Caco-2 (cell line): Measurements from ENCODE around the gene GDI1. TPM values are rescaled to one million over a fixed set of nuclear protein-coding genes. Genes with fewer than 3 reads are reported as not detected.

ENCODE experiments used
- BruUV-seq: library from RNA; stranded (reverse); fragments of 400-500 nt; replicated peaks from 2 replicates; lab custom pipeline; 2021; lab: Mats Ljungman, UMichigan
- CTCF ChIA-PET: fragments of 300-600 bp; sonication (Branson Sonifier 250); formaldehyde crosslinking; loops from one replicate; lab custom pipeline; 2022; ENCODE audit warnings: antibody characterized with exemption; lab: Charles Lee
- POLR2A ChIA-PET: fragments of 300-600 bp; sonication (Branson Sonifier 250); formaldehyde crosslinking; loops from one replicate; lab custom pipeline; 2022; ENCODE audit warnings: antibody characterized with exemption; lab: Charles Lee
- DNase-seq, 2 experiments: peaks; one replicate each; pipeline versions ENCODE4 v3.0.0 to v3.0.0-alpha.2; 2020 to 2022
- H3K27me3 ChIP-seq: replicated peaks from 2 replicates; pipeline ENCODE4 v1.6.0; 2011; ENCODE audit warnings: low read length; ENCODE audit not compliant: control insufficient read depth, insufficient read depth
- H3K36me3 ChIP-seq: 2 replicates; pipeline ENCODE4 v1.5.1; 2011; ENCODE audit warnings: low read length; ENCODE audit not compliant: control insufficient read depth, insufficient read depth
- H3K4me1 ChIP-seq: fragments of 250-450 bp; sonication (Bioruptor Pico); 2 replicates; pipeline ENCODE4 v1.5.1; 2020; ENCODE audit warnings: mild to moderate bottlenecking
- H3K4me3 ChIP-seq: 2 replicates; pipeline ENCODE4 v1.5.1; 2011; ENCODE audit warnings: low read depth, mild to moderate bottlenecking, control low read depth, low read length
- H3K9me3 ChIP-seq: fragments of 250-450 bp; sonication (Bioruptor Pico); 2 replicates; pipeline ENCODE4 v1.5.1; 2020; ENCODE audit warnings: mild to moderate bottlenecking, moderate library complexity
- H3K27ac Mint-ChIP-seq: one replicate; pipeline ENCODE4 v1.8.0; 2022; ENCODE audit warnings: mixed read lengths; ENCODE audit not compliant: unreplicated experiment
- H3K27me3 Mint-ChIP-seq: one replicate; pipeline ENCODE4 v1.8.0; 2022; ENCODE audit warnings: mixed read lengths; ENCODE audit not compliant: insufficient read depth, unreplicated experiment
- H3K36me3 Mint-ChIP-seq: one replicate; pipeline ENCODE4 v1.8.0; 2022; ENCODE audit warnings: mild to moderate bottlenecking, mixed read lengths; ENCODE audit not compliant: insufficient read depth, unreplicated experiment
- H3K4me1 Mint-ChIP-seq: one replicate; pipeline ENCODE4 v1.8.0; 2022; ENCODE audit warnings: low read depth, mixed read lengths; ENCODE audit not compliant: unreplicated experiment
- H3K4me3 Mint-ChIP-seq: one replicate; pipeline ENCODE4 v1.8.0; 2022; ENCODE audit warnings: mild to moderate bottlenecking, moderate library complexity, mixed read lengths; ENCODE audit not compliant: unreplicated experiment
- H3K9me3 Mint-ChIP-seq: one replicate; pipeline ENCODE4 v1.8.0; 2022; ENCODE audit warnings: mixed read lengths; ENCODE audit not compliant: unreplicated experiment
- intact Hi-C: fragments of 100-400 bp; cut with micrococcal nuclease; formaldehyde crosslinking; loops from one replicate; pipeline ENCODE4 v1.10.0; 2022; ENCODE audit not compliant: unreplicated experiment
- total RNA-seq: library from RNA; stranded (reverse); gene quantifications from 2 replicates; pipeline ENCODE4 v1.2.3, GENCODE V29; 2022
- TF ChIP-seq, protein P1 (sequence below), 2 experiments: fragments of 200-600 bp in 1 of 2; IDR thresholded peaks; 1 replicate in 1 of 2; 2 replicates in 1 of 2; pipeline versions ENCODE4 v1.5.1 to v1.8.0; 2011 to 2022; ENCODE audit warnings: antibody characterized with exemption in 1 of 2, control low read depth in 1 of 2, inconsistent platforms in 1 of 2, low read depth in 1 of 2, low read length in 1 of 2, mild to moderate bottlenecking in 1 of 2, moderate library complexity in 1 of 2; ENCODE audit not compliant: insufficient read depth in 1 of 2, severe bottlenecking in 1 of 2, unreplicated experiment in 1 of 2

Gene GDI1
- total RNA-seq, 1 experiment from 2014 or later: 68.7 TPM

DNA sequence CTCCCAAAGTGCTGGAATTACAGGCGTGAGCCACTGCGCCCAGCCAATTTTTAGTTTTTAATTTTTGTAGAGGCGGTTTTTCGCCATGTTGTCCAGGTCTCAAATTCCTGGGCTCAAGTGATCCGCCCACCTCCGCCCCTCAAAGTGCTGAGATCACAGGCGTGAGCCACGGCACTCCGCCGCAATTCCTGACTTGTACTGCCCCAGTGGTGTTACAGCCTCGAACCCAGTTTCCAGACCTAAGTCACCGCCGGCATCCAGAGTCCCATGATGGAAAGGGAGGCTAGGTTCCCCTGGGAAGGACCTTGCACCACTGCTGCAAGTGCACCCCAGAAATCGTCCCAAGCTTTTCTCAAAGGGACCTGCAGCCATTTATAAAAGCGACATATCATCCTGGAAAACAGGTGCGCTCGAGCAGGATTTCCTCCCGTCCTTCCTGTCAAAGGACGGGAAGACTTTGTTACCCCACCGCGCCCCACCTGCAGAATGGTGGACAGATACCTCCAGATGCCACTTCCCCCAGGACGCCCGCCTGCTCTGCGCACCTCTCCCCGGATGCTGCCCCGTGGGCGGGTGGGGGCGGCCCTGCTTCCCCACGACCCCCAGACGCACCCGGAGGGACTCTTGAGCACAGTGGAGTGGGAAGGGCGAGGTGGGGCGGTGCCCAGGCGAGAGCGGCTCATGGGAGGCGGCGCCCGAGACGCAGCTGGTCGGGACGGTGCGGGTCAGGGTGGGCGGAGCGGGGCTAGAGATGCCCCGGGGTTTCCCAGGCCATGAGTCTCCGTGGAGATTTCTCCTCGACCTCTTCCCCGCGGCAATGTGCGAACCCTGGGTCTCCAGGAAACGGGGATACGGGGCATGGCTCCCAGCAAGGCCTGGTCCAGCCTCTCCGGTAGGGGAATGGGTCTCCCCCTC, 39.7 kb upstream of the GDI1 start:
- POLR2A ChIA-PET: interaction anchor here (0.6 to 1.5 kb wide), 9 partner anchors 13 to 128 kb away, joined by 3 to 12 read pairs (median 4); partner anchors contain the start of genes EMD, PLXNA3 and SLC10A3
- H3K4me3 ChIP-seq: peak overlapping the region; percentile 76
- peaks cover 8% of the 10 kb centered on the region for H3K4me1 Mint-ChIP-seq
- H3K27me3 Mint-ChIP-seq: no peaks in the 10 kb centered on the region
- peaks cover 21% of the 10 kb centered on the region for H3K4me1 ChIP-seq
- H3K4me3 Mint-ChIP-seq: peak overlapping the region; percentile 97
- DNase-seq: peak; percentile 75 to 76
- peak overlapping the region; percentile 100 for H3K27ac Mint-ChIP-seq
- CTCF ChIA-PET: interaction anchor here (1.4 kb wide), 1 partner anchor 24 kb away, joined by 6 read pairs; no protein-coding TSS in a partner anchor
- BruUV-seq: TSS peak; percentile 63
- no peaks in the 10 kb centered on the region for H3K9me3 Mint-ChIP-seq
- intact Hi-C loops: no loop called here
- H3K9me3 ChIP-seq: no peaks in the 10 kb centered on the region
- H3K27me3 ChIP-seq: no peaks in the 10 kb centered on the region
- peaks cover 5% of the 10 kb centered on the region for H3K36me3 ChIP-seq
- H3K36me3 Mint-ChIP-seq: peaks cover 46% of the 10 kb centered on the region
- TF ChIP-seq, protein P1, sequence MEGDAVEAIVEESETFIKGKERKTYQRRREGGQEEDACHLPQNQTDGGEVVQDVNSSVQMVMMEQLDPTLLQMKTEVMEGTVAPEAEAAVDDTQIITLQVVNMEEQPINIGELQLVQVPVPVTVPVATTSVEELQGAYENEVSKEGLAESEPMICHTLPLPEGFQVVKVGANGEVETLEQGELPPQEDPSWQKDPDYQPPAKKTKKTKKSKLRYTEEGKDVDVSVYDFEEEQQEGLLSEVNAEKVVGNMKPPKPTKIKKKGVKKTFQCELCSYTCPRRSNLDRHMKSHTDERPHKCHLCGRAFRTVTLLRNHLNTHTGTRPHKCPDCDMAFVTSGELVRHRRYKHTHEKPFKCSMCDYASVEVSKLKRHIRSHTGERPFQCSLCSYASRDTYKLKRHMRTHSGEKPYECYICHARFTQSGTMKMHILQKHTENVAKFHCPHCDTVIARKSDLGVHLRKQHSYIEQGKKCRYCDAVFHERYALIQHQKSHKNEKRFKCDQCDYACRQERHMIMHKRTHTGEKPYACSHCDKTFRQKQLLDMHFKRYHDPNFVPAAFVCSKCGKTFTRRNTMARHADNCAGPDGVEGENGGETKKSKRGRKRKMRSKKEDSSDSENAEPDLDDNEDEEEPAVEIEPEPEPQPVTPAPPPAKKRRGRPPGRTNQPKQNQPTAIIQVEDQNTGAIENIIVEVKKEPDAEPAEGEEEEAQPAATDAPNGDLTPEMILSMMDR (IDR thresholded peaks at IDR 0.05; ENCODE audit: insufficient read depth in 1 of 2, low read depth in 1 of 2, low read length in 1 of 2, severe bottlenecking in 1 of 2, unreplicated experiment in 1 of 2): no peak

DNA sequence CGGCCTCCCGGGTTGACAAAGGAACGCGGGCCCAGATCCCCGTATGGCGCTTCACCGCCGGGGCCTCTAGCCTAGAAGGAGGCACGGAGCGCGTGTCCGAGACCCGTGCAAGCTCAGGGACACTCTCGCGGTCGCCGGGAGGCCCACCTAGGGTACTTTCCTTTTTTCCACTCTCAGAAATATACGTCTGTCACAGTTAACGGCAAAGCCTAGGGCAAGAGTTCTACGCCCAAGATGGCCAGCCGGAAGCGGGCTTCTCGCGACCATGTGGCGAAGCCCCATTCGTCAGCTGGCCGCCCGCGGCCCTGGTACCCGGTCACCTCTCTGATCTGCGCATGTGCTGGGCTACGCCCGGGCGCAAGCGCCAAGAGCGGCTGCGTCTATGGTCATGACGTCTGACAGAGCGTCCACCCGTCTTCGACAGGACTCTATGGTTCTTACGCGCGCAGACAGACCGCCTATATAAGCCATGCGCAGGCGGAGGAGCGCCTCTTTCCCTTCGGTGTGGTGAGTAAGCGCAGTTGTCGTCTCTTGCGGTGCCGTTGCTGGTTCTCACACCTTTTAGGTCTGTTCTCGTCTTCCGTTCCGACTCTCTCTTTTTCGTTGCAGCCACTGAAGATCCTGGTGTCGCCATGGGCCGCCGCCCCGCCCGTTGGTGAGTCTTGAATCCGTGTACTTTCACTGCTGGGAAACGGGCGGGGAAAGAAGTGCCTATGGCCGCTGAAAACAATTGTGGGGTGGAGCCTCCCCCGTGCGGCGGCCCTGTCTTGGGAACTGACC, 38.9 kb upstream of the GDI1 start, which contains the start of gene RPL10:
Gene RPL10, plus strand, starts transcription at position 490 of the 780 bp plus-strand sequence. Its CDS starts 143 bp downstream, at position 633.
- H3K27ac Mint-ChIP-seq: peak within 1 kb of the TSS; percentile 100
- no peaks in the 10 kb centered on the region for H3K27me3 ChIP-seq
- TF ChIP-seq, protein P1 (IDR thresholded peaks at IDR 0.05; ENCODE audit: insufficient read depth in 1 of 2, low read depth in 1 of 2, low read length in 1 of 2, severe bottlenecking in 1 of 2, unreplicated experiment in 1 of 2): no peak
- peaks cover 21% of the 10 kb centered on the region for H3K4me1 ChIP-seq
- POLR2A ChIA-PET: interaction anchor here (0.6 to 1.5 kb wide), 9 partner anchors 12 to 127 kb away, joined by 3 to 12 read pairs (median 4); partner anchors contain the start of genes EMD, PLXNA3 and SLC10A3
- H3K9me3 ChIP-seq: no peaks in the 10 kb centered on the region
- intact Hi-C loops: no loop called here
- H3K9me3 Mint-ChIP-seq: no peaks in the 10 kb centered on the region
- H3K4me3 ChIP-seq: peak within 1 kb of the TSS; percentile 76
- CTCF ChIA-PET: interaction anchor here (0.8 to 1.4 kb wide), 2 partner anchors 25 kb away, joined by 3 to 6 read pairs; no protein-coding TSS in a partner anchor
- H3K36me3 ChIP-seq: peaks cover 5% of the 10 kb centered on the region
- peaks cover 8% of the 10 kb centered on the region for H3K4me1 Mint-ChIP-seq
- H3K4me3 Mint-ChIP-seq: peak within 1 kb of the TSS; percentile 97
- no peaks in the 10 kb centered on the region for H3K27me3 Mint-ChIP-seq
- H3K36me3 Mint-ChIP-seq: peaks cover 55% of the 10 kb centered on the region
- BruUV-seq: no TSS peak
- peak; percentile 95 to 96 for DNase-seq
